NCI-H187 treated with DMSO at 0.1 percent for 48 hours (cell line): ENCODE results near the gene ASXL1.
A peak's percentile ranks its signal among the peaks of the same experiment; 100 is the strongest.

Source experiments
- DNase-seq: peaks from one replicate; lab custom pipeline; 2025; lab: John Stamatoyannopoulos, UW

Gene ASXL1

DNA sequence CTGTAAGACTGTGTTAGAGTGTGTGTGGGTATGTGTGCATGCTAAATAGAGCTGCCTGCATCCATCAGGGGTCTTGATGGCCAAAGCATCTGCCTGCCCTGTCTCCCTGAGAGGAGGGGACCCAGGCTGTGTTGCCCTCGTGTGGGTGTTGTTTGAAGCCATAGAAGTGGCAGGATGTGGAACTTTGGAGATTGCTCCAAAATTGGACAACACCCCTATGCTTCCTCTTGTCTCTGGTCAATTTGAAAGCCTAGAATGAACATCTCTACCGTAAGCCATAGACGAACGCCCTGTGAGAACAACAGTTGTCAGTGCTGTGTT lies 82.6 kb downstream of the ASXL1 start:
- DNase-seq: no peak

DNA sequence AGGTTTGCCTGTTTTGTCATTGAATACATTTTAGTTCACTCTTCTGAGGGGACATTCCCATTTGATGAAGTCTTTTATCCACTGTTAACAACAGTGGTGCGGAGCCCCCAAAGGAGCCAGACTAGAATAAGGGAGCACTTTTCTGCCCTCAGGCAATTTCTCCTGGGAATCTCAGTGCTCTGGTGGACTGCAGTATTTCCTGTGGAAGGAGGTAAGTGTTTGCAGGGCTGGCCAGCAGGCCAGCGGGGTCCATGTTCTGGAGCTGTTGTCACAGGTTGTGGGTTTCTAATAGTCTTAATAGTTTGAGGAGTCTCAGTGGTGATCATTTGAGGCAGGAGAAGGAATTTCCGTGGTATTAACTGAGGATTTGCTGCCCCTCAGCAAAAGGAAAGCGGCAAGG lies 83.5 kb downstream of the ASXL1 start:
- no peak for DNase-seq

DNA sequence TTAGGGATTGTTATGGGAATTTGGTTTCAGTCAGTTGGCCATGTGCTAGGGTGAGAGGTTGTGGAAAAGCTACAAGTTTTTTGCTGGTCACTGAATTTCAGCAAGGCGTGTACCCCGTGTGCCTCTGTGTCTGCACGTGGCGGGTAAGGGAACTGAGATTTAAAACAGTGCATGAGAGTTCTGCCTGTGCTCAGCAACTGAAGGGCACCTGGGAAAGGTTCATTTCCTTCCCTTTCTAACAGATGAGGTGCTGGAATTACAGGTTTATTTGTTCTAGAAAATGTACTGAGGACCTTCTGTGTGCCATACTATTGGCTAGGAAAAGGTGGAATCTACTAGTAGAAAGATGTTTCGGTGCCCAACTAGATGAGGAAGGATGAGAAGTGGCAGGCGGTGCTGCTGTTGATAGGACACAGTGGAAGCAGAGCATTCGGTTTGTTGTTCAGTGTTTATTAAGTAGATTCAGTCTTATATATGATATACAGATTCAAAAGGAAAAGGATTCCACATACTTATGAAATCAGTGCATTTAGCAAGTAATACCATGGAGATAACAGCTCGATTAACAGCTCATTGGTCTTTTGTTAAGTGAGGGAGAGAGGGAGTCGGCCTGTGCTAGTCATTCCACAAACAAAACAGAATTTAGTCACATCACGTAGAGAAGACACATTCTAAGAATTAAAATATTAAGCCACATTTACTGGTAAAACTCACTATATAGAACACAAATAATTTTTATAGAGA lies 84.7 kb downstream of the ASXL1 start:
- DNase-seq: no peak

DNA sequence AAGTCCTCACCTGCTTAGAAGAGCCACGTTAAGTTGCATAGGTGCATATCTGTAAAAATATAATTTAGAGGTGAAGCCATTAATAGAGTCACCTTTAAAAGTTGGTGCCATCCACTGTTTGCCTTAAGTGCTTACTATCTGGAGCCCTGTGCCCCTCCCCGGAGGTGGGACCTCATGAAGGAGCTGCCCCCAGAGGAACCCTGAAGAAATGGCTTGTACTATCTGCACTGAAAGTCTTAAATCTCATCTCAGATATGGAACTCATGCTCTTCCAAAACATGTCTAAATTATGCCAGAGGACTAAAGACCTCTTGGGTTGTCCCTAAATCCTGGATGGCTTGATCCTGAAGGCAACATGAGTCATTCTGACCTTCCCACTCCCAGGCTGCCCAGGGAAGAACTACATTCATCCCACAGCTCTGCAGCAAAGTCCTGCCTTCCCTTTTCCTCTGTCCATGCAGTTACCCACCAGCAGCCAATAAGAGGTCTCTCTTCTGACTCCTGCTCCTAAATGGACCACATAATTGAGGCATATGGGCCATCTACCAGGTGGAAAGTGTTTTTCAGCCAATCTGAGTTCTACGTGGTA lies 85.3 kb downstream of the ASXL1 start:
- no peak for DNase-seq

DNA sequence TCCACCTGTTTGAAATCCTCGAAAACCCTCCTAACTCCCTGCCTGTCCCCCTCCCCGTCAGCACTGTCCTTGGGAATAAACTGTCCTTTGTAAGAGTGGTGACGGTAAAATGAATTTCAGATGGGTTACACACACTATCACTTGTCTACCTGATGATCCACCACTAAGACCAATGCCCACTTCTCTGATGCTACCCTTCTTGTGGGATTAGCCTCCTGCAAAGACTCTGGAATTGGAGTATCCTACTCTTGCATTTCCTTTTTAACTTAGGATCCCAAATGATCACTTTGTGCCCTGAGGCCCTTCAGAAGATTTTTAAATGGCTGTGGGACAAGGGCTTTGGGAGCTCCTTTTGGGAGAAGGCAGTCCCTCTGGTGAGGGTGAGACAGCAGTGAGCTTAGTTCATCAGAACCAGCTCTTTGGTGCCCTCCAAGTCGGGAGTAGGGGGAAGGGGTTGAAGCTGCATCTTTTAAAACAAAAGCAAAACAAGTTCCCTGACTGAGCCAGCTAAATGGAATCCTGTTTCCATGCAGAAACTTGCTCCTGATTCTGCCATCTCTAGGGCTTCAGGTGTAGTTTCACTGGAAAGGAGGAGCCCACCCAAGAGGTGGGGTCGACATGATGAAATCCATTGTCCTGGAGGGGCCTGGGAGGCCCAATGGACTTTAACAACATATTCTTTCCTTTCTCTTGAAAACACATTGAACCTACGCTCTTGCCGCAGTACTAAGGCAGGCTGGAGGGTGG lies 86.5 kb downstream of the ASXL1 start:
- DNase-seq: no peak

DNA sequence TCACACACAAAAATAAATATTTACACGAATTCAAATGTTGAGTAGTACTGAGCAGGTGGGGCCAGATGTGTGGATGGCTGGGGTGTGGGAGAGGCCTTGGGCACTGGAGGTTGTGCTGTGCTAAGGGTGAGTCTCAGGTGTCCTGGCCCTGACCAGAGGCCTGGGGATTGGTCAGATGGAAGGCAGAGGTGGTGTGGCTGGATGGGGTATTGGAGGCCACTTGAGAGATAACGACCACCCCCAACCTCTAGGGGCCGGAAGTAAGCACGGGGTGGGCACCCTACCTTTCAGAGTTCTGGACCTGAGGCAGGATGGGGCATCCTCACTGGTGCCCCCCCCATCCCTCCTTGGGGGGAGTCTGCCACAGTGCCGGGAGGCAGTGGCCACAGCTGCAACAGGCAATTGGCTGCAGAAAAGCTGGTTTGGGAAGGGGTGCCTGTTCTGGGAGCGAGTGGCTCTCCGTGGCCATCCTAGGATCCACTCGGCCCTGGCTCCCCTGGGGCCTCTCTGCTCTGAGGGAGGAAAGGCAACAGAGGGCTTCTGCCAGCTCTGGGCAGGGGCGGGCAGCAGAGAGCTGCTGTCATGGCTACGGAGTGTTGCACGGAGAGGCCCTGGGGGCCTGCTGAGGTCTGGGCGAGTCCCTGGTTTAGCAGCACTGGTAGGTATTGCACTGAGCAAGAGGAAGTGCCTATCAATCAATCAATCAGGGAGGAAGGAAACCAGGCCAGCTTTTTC lies 87.6 kb downstream of the ASXL1 start:
- peak; percentile 24 for DNase-seq

DNA sequence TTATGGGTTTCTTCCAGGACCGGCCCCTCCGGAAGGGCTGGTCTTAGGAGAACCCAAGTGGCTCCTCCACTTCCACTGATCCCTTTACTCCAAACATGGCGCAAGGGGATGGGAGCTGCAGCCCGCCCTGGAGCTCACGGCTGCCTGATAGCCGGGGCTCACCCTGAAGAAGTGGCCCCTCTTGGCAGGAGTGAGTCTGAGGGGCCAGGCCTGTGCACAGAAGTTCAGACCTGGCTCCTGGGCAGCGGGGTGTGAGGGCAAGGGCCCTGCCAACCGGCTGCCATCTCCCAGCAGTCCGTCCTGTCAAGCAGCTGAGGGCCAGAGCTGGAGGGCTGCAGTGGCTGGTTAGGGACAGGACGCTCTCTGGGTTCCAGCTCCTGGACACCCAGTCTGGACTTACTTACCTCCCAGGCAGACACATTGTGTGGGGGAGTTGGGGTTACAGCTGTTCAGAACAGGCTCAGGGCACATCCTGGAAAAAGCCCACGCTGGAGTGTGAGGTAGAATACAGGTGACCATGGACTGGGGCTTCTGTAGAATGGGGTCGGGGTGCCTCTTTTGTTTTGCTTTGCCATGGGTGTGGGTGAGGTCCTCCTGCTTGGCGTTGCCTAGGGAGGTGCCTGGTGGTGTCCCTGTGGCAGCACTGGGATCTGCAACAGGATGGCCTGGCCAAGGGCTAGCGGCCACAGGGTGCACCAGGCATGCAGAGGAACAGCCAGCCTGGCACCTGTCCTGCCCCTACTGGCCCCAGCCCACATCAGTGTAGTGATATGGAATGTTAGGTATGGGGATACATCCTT lies 88.4 kb downstream of the ASXL1 start:
- DNase-seq: no peak

DNA sequence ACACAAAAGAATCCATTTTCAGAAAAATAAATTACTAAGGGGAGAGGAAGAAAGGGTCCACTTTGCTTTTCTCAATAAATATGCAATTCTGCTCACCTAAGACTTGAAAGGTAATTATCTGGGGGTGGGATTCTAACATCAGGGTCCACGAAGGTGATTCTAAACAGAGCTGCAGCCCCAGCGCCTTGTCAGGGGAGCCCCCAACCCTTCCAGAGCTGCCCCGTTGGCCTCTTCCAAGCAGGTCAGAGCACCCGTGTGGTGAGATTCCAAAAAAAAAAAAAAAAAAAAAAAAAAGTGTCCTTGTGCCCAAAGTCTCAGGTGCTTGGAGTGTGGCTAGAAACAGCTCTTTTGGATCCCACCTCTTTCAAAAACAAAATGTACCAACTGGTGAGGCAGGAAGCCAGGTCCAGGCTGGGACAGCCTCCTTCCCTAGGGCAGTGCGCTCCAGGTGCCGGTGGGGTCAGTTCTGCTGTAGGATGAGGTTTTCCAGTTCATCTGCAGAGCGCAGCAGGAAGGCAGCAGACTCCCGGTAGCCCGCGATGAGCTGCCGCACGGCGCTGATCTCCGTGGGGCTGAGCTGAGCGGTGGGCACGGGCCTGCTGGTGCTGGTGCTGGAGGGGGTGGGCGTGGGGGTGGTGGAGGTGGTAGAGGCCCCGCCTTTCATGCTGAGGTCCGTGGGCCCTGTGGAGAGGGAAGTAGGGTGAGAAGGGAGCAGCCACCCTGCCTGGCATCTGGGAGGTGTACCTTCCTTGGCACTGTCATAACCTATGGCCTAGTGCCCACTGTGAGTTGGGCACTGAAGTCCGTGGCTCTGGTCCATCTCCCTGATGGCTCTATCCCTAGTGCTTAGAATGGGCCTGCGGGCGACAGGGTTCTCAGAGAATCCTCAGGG lies 89.3 kb downstream of the ASXL1 start:
- no peak for DNase-seq

DNA sequence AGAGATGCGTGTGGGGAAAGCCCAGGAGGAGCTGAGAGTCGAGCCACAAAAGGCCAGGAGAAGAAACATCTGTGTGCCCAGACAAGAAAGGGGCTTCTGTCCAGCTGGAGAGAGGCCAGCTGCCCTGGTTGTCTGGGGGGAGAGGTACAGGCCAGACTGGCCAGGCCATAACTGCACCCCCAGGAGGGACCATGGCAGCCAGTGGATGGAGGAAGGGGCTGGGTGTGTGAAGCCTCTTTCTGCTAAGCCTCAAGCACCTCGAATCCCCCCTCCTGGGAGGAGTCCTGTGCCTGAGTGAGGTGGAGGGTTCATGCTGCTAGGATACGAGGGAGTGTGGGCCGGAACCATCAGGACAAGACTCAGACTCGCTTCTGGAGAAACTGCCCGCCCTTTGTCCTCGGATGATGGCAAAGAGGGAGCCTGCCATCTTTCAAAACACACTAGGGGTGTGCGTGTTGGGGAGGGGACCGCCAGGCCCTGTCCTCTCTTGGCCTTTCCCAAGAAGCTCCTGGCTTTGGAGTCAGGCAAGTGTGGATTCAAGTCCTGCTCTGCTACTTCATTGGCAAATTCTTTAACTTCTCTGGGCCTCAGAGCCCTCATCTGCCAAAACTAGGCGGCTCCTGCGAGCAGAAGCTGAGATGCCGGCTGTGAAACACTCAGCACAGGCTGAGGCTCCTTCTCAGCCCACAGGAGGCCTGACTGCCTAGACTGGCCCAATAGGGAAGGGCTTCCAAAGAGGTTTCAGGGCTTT lies 90.3 kb downstream of the ASXL1 start:
- DNase-seq: no peak

DNA sequence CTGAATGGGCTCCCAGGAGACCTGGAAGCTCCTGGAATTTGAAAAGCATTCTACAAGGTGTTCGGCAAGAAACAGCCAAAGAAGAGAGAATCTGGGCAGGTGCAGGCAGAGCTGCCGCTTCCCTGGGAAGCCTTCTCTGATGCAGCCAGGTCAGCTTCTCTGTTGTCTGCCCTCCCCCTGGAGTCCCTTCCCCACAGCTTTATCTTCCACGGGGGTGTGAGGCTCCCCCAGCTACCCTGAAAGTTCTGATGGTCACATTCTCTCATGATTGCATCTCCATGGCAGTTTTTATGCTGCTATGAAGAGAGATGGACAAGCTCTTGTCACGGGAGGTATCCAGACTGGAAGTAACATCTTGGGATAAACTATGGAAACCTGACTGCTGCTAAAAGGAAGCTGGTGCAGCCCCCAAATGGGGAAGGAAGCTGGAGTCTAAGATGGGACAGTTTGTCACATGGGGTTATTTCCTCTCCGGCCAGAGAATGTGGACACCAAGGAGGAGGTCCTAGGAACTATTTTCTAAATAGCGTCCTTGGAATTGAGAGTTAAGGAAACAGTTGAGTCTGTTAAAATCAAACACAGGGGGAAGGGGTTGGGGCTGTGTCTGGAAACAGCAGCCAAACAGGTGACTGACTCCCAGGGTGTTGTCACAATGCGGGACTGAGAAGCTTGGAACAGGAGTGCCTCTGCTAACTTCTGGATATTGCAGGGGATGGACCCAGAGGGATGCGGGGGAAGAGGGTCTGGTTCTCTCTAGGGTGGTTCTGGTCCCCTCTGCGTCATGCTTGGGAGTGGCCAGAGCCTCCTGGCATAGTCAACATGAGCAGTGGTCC lies 91.1 kb downstream of the ASXL1 start:
- DNase-seq: no peak

DNA sequence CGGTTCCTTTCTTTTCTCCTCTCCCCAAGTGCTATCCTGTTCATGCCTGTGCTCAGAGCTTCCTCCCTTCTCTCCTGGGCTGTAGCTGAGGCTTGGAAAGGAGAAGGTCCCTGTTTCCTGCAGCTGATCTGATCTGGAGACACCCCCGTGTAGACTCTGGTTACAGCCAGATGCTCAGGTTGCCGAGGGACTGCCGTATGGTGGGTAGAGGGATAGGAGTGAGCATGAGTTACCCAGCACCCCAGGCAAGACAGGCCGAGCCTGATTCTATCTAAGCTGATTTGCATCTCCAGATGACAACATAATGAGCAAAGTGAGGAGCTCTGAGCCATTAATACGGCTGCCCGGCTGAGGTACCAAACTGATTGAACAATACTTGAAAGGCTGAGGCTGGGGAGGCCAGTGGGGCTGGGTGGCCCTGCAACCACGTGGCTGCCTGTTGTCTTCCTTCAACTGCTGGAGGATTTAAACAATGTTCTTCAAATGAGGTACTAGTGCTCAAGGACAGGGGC lies 91.8 kb downstream of the ASXL1 start:
- DNase-seq: no peak

DNA sequence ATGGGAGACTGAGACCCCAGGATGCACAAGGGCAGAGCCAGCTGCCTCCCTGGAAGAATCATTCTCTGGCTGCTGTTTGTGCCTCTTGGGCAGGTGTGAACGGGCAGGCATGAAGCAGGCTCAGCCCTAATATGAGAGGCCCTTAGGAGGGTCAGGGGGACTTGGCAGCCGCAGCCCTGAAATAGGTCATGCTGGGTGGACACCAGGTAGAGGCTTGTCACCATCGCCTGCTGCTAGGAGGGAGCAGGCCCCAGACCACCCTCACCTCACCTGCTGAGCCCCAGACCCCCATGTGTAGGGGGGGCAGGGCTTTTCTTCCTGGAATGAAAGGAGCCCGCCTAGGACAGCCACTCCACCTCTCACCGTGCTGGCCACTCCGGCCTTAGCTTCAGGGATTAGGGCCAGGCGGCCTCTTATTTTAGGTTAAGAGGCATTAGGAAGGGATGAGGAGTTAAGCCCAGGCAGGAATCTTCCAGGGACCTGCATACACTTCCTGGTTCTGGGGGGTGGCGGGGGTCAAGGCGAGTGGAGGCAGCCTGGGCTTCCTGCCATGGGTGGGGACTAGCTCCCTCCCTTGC lies 92.4 kb downstream of the ASXL1 start:
- no peak for DNase-seq

DNA sequence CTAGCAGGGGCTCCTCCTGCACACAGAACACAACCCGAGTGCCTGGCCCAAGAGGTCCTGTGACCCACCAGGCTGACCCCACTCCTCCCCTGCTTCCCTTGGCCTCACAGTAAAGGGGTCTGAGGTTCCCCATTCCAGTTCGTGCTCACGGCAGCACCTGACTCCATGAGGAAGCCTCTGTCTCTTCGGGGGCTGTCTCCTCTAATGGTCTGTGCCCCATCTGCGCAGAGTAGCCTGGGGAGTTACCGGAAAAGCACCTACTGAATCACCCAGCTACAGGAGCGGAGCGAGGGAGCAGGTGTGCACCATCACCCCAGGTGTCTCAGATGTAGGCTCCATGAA lies 93.2 kb downstream of the ASXL1 start:
- no peak for DNase-seq

DNA sequence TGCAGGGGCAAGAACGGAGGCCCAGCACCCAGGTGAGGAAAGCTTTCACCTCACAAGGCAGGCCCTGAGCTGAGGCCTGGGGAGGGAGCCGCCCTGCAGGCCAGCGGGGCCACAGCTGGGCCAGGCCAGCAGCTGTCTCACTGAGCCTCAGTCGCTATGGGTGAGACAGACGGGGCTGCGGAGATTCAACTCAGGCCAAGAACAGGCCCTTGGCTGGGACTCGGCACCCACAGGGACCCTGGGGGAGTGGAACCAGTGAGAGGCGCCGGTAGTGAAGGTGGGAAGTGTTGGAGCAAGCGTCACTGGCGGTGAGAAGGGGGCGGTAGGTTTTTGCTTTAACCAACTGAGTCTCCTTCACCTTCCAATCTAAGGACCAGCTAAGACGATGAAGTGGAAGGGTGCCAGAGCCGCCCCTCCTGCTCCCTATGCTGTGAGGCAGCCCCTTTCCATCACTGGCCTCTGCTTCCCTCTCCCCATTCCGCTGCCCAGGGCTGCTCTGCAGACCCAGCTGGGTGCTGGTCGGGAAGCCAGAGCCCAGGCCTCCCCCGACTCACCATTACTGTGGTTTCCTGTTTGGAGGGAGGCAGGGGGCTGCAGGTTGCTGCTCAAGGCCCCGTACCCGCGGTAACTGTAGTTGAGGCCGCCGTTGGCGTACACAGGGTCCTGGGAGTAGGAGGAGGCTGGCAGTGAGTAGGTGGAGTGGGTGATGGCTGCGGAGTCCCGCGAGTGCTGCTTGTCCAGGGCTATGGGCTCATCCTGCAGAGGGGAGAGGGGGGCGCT lies 93.7 kb downstream of the ASXL1 start:
- no peak for DNase-seq

DNA sequence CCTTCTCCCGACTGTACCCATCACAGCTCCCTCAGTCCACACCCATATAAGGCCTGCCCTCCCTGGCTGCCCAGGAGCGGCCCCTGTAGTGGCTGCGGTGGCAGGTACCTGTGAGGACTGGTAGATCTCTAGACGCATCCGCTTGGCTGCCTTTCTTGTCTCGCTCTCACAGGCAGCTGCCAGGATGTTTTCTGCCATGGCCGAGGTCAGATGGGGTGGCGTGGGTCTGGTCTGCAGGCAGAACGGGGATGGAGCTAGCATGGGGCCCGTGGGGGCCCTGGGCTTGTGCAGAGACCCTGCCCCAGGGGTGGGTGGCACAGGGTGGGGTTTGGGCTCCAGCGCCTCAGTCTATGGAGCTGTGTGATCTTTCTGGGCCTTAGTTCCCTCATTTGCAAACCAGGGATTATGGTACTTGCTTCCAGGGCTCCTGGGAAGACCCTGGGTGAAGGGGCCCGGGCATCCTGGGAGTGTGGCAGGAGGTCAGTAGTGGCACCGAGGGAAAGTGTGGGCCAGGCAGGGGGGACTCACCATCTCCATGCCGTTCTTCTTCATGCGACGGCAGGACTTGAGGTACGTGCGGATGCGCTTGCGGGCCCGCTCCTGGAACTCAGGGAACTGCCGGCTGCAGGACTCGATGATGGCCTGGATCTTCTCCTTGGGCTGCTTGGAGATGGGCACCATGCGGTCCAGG lies 94.8 kb downstream of the ASXL1 start:
- no peak for DNase-seq

DNA sequence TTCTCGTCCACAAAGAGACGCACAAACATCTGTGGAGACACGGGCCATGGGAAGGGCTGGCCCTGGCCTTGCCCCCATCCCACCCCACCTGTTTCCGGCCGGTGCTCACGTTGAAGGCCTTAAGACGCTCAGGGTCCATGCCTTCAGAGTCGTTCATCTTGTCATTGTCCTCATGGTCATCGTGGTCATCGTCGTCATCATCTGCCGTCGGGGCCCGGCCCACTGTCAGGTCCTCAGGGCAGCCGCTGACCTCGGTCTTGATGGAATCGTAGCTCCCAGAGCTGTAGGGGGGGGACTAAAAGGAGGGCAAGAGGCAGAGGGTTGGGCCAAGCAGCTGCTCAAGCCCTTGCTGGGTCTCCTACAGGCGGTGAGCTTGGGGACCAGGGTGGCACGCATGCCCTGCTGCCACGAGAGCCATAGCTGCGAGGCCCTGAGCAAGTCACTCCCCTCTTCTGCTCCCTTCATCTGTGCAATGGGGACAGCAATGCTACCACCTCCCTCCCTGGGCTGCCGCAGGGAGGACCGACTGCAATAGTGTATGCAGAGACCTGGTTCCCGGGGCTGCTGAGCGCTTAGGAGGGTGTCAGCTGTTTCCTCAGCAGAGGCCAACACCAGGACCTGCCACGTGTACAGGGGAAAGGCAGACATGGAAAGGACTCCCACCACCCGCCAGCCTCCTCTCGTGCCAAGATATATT lies 95.5 kb downstream of the ASXL1 start:
- no peak for DNase-seq
